Erythroblast (primary cell): ENCODE measurements around the gene BPIFB1.

Experiments
- GATA1 ChIP-seq: IDR thresholded peaks from 2 replicates; pipeline ENCODE4 v1.6.1; 2011; ENCODE audit warnings: low read depth, mild to moderate bottlenecking, control low read depth, low read length, moderate library complexity
- POLR2A ChIP-seq: IDR thresholded peaks from 2 replicates; pipeline ENCODE4 v1.6.1; 2011; ENCODE audit warnings: mild to moderate bottlenecking, low read length

DNA sequence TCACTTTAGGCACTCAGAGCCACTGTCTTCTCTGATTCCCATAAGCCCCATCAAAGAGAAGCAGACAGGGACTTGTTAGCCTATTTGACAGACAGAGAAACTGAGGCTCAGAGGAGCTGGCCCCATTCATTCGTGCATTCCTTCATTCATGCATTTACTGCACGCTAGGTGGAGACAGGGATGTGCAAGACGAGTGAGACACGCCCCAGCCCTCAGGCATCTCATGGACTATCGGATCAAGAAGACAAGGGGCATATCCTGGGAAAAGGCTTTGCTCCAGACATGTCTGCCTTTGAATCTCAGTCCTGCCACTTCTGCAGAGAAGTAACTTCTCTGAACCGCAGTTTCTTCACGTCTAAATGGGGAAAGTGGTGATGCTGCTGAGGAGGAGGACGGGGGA is 54.1 kb downstream of the BPIFB1 start:
- TF ChIP-seq POLR2A: no peak
- TF ChIP-seq GATA1: no peak
